Body of pancreas (tissue), 4 donors: ENCODE data around the gene EMILIN2.
"Not testable (repeated sequence)": the region's sequence is repeated elsewhere in the genome, so short reads cannot be mapped to it uniquely, and the experiment has no call there.

Source experiments
- CTCF ChIP-seq, 7 experiments: fragments of 450-650 bp in 4 of 7; fragments of 200-600 bp in 3 of 7; sonication (generic) in 3 of 7; IDR thresholded peaks; one replicate each; pipeline ENCODE4 v1.5.1; 2016 to 2019; ENCODE audit warnings: antibody characterized with exemption in 7 of 7
- POLR2A ChIP-seq, 3 donors: fragments of 450-650 bp; IDR thresholded peaks; one replicate each; pipeline ENCODE4 v1.6.1; 2016; ENCODE audit warnings: antibody characterized with exemption in 3 of 3, mild to moderate bottlenecking in 2 of 3

DNA sequence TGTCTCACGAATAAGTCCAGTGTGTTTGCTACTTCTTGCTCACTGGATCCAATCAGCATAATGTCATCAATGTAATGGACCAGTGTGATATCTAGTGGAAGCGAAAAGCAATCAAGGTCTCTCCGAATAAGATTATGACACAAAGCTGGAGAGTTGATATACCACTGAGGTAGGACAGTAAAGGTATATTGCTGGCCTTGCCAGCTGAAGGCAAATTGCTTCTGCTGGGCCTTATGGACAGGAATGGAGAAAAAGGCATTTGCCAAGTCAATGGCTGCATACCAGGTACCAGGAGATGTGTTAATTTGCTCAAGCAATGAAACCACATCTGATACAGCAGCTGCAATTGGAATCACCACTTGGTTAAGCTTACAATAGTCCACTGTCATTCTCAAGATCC, 10.7 kb upstream of the EMILIN2 start:
- not testable (repeated sequence) for TF ChIP-seq CTCF, POLR2A (IDR thresholded peaks at IDR 0.05)
